HCT116 (cell line): ENCODE measurements around the gene ACBD6. TPM values are rescaled to one million over a fixed set of nuclear protein-coding genes. Genes with fewer than 3 reads are reported as not detected.

Experiments used
- ATAC-seq: fragments of 200-7000 bp; cut with Tn5 transposase; 2 replicates; pipeline ENCODE4 v1.9.1; 2020; ENCODE audit warnings: mild to moderate bottlenecking, moderate library complexity
- BruUV-seq: library from RNA; stranded (reverse); fragments of 400-500 nt; replicated peaks from 2 replicates; lab custom pipeline; 2021; lab: Mats Ljungman, UMichigan
- CTCF ChIA-PET: fragments of 300-600 bp; sonication (Branson Sonifier 250); formaldehyde crosslinking; loops from one replicate; lab custom pipeline; 2021; ENCODE audit warnings: antibody characterized with exemption; lab: Charles Lee
- POLR2A ChIA-PET: fragments of 300-600, 350-600 bp; sonication (Branson Sonifier 250); formaldehyde crosslinking; loops from one replicate; lab custom pipeline; 2021; ENCODE audit warnings: antibody characterized with exemption; lab: Charles Lee
- RAD21 ChIA-PET, 2 experiments: fragments of 300-600 bp; sonication (Branson Sonifier 250); formaldehyde crosslinking; loops; one replicate each; lab custom pipeline; 2023; ENCODE audit warnings: low total read pairs in 2 of 2; ENCODE audit not compliant: uncharacterized antibody in 2 of 2, unreplicated experiment in 2 of 2, low non-redundant PET in 1 of 2; lab: Charles Lee
- DNase-seq: peaks from one replicate; pipeline ENCODE4 v3.0.0-alpha.2; 2010; ENCODE audit warnings: low read depth, low spot score
- H2AFZ ChIP-seq: fragments of 200-600 bp; shearing (Covaris generic), sonication (generic); 2 replicates; pipeline ENCODE4 v1.6.1; 2017; ENCODE audit warnings: low read depth, mixed run types, mixed read lengths, antibody characterized with exemption, low read length; ENCODE audit not compliant: poor library complexity, severe bottlenecking
- H3K27ac ChIP-seq: 2 replicates; pipeline ENCODE4 v1.5.1; 2012; ENCODE audit warnings: low read depth, low read length
- H3K27me3 ChIP-seq: fragments of 200-600 bp; sonication (generic); 2 replicates; pipeline ENCODE4 v1.6.1; 2016; ENCODE audit warnings: mixed run types, low read length, mixed read lengths; ENCODE audit not compliant: insufficient read depth
- H3K36me3 ChIP-seq, 2 experiments: fragments of 200-500 bp in 1 of 2; fragments of 200-600 bp in 1 of 2; sonication (Bioruptor generic) in 1 of 2; sonication (generic) in 1 of 2; 2 replicates each; pipeline versions ENCODE4 v1.5.1 to v1.6.1; 2014 to 2016; ENCODE audit warnings: low read length in 2 of 2, inconsistent platforms in 1 of 2, mixed read lengths in 1 of 2, mixed run types in 1 of 2; ENCODE audit not compliant: insufficient read depth in 2 of 2, control insufficient read depth in 1 of 2
- H3K4me1 ChIP-seq, 2 experiments: fragments of 200-600 bp in 1 of 2; sonication (generic) in 1 of 2; 2 replicates each; pipeline versions ENCODE4 v1.5.1 to v1.6.1; 2012 to 2017; ENCODE audit warnings: low read length in 2 of 2, inconsistent platforms in 1 of 2, mild to moderate bottlenecking in 1 of 2, mixed read lengths in 1 of 2, mixed run types in 1 of 2, moderate library complexity in 1 of 2; ENCODE audit not compliant: insufficient read depth in 2 of 2, control insufficient read depth in 1 of 2
- H3K4me2 ChIP-seq: fragments of 200-600 bp; sonication (generic); 2 replicates; pipeline ENCODE4 v1.6.1; 2017; ENCODE audit warnings: mixed run types, low read length, mixed read lengths
- H3K4me3 ChIP-seq, 2 experiments: fragments of 200-600 bp in 1 of 2; sonication (generic) in 1 of 2; replicated peaks in 1 of 2; 2 replicates each; pipeline ENCODE4 v1.5.1; 2011 to 2016; ENCODE audit warnings: low read length in 2 of 2, control low read depth in 1 of 2, low read depth in 1 of 2, mild to moderate bottlenecking in 1 of 2, mixed read lengths in 1 of 2, mixed run types in 1 of 2
- H3K79me2 ChIP-seq: fragments of 200-600 bp; sonication (generic); 2 replicates; pipeline ENCODE4 v1.6.1; 2017; ENCODE audit warnings: mild to moderate bottlenecking, mixed run types, low read length, moderate library complexity, mixed read lengths; ENCODE audit not compliant: insufficient read depth
- H3K9ac ChIP-seq: fragments of 200-600 bp; sonication (generic); 2 replicates; pipeline ENCODE4 v1.6.1; 2016; ENCODE audit warnings: low read length, mixed read lengths
- H3K9me2 ChIP-seq: fragments of 200-600 bp; sonication (generic), shearing (Covaris generic); 2 replicates; pipeline ENCODE4 v1.6.1; 2017; ENCODE audit warnings: mixed run types, mild to moderate bottlenecking, moderate library complexity; ENCODE audit not compliant: insufficient read depth
- H3K9me3 ChIP-seq, 2 experiments: fragments of 200-500 bp in 1 of 2; fragments of 200-600 bp in 1 of 2; sonication (Bioruptor generic) in 1 of 2; sonication (generic) in 1 of 2; 2 replicates each; pipeline ENCODE4 v1.6.1; 2014 to 2017; ENCODE audit warnings: low read length in 2 of 2, mixed read lengths in 2 of 2, inconsistent platforms in 1 of 2, low read depth in 1 of 2, mild to moderate bottlenecking in 1 of 2, mixed run types in 1 of 2, moderate library complexity in 1 of 2; ENCODE audit not compliant: control insufficient read depth in 1 of 2, insufficient read depth in 1 of 2
- H4K20me1 ChIP-seq: fragments of 200-600 bp; sonication (generic), shearing (Covaris generic); 2 replicates; pipeline ENCODE4 v1.6.1; 2017; ENCODE audit warnings: mixed run types, mild to moderate bottlenecking, moderate library complexity; ENCODE audit not compliant: insufficient read depth
- ATF3 ChIP-seq: IDR thresholded peaks from 2 replicates; pipeline ENCODE4 v1.6.1; 2012
- CEBPB ChIP-seq: IDR thresholded peaks from 2 replicates; pipeline ENCODE4 v1.6.1; 2012; ENCODE audit warnings: low read depth
- EGR1 ChIP-seq: IDR thresholded peaks from 2 replicates; pipeline ENCODE4 v1.6.1; 2012; ENCODE audit warnings: low read depth
- ELF1 ChIP-seq: IDR thresholded peaks from 2 replicates; pipeline ENCODE4 v1.6.1; 2012; ENCODE audit warnings: low read depth, borderline replicate concordance
- EZH2phosphoT487 ChIP-seq: fragments of 200-600 bp; IDR thresholded peaks from 2 replicates; pipeline ENCODE4 v1.6.1; 2018; ENCODE audit warnings: antibody characterized with exemption, borderline replicate concordance
- FOSL1 ChIP-seq: IDR thresholded peaks from 2 replicates; pipeline ENCODE4 v1.6.1; 2012; ENCODE audit warnings: low read depth
- JUND ChIP-seq: IDR thresholded peaks from 2 replicates; pipeline ENCODE4 v1.6.1; 2012
- MAX ChIP-seq: IDR thresholded peaks from 2 replicates; pipeline ENCODE4 v1.6.1; 2012
- POLR2AphosphoS5 ChIP-seq: IDR thresholded peaks from 2 replicates; pipeline ENCODE4 v1.6.1; 2011; ENCODE audit warnings: mild to moderate bottlenecking, low read depth, low read length, moderate library complexity
- SIN3A ChIP-seq: IDR thresholded peaks from 2 replicates; pipeline ENCODE4 v1.6.1; 2012; ENCODE audit warnings: low read depth
- SP1 ChIP-seq: IDR thresholded peaks from 2 replicates; pipeline ENCODE4 v1.6.1; 2012; ENCODE audit warnings: low read depth
- SRF ChIP-seq: IDR thresholded peaks from 2 replicates; pipeline ENCODE4 v1.6.1; 2012; ENCODE audit warnings: low read depth
- TCF7L2 ChIP-seq: IDR thresholded peaks from 2 replicates; pipeline ENCODE4 v1.7.0; 2011; ENCODE audit warnings: borderline replicate concordance, inconsistent platforms; ENCODE audit not compliant: insufficient read depth, insufficient read length; ENCODE audit errors: extremely low read depth
- YY1 ChIP-seq: IDR thresholded peaks from 2 replicates; pipeline ENCODE4 v1.6.1; 2011; ENCODE audit warnings: low read length, low read depth, moderate library complexity, mild to moderate bottlenecking; ENCODE audit not compliant: insufficient replicate concordance; ENCODE audit errors: extremely low read depth
- ZNF274 ChIP-seq: fragments of 200-500 bp; sonication (Bioruptor generic); IDR thresholded peaks from 2 replicates; pipeline ENCODE4 v1.6.1; 2014; ENCODE audit warnings: mild to moderate bottlenecking, low read depth, low read length, inconsistent platforms
- intact Hi-C: fragments of 100-400 bp; cut with micrococcal nuclease; formaldehyde crosslinking; loops from 2 replicates; pipeline ENCODE4 v1.10.0; 2022
- total RNA-seq: library from RNA; stranded (reverse); gene quantifications from one replicate; pipeline ENCODE4 v1.2.1, GENCODE V29; 2021; ENCODE audit not compliant: unreplicated experiment
- TF ChIP-seq, protein P1 (sequence below): IDR thresholded peaks from 2 replicates; pipeline ENCODE4 v1.6.1; 2012; ENCODE audit warnings: low read depth
- TF ChIP-seq, protein P2 (sequence below), 3 experiments: fragments of 200-600 bp in 1 of 3; sonication (generic) in 1 of 3; IDR thresholded peaks in 2 of 3; conservative IDR thresholded peaks in 1 of 3; 2 replicates each; pipeline ENCODE4 v1.5.1; 2012 to 2017; ENCODE audit warnings: low read depth in 2 of 3, low read length in 2 of 3, antibody characterized with exemption in 1 of 3, borderline replicate concordance in 1 of 3, control low read depth in 1 of 3, mild to moderate bottlenecking in 1 of 3, mixed read lengths in 1 of 3, mixed run types in 1 of 3, moderate library complexity in 1 of 3; ENCODE audit not compliant: insufficient read depth in 1 of 3
- TF ChIP-seq, protein P3 (sequence below): IDR thresholded peaks from 2 replicates; pipeline ENCODE4 v1.6.1; 2011; ENCODE audit warnings: mild to moderate bottlenecking, low read length, moderate library complexity; ENCODE audit not compliant: insufficient replicate concordance; ENCODE audit errors: extremely low read depth

The ACBD6 gene
- total RNA-seq, 1 experiment from 2014 or later, result 43.2 TPM

DNA sequence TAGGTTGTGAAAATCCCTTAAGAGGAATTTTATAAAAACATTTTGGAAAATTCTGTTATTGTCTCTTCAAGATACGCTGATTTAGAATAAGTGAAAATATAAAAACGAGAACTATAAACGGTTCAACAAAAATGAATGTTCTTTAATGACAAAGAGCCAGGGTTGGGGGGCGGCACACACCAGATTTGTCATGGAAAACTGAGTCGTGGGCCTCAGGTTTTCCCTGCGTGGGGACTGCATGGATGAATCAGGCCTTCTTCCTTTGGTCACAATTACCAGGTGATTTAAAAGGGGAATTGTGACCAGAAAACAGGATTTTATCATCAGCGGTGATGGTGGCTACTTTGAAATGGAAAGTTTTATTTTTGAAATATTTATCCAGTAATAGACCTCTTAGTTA, 263.7 kb downstream of the ACBD6 start:
- intact Hi-C loops, result no loop called here
- Histone ChIP-seq H3K9ac (no peak overlapping the region), H3K36me3 (no peaks in the 10 kb centered on the region), H3K4me3 (no peak overlapping the region), H3K4me2 (no peak overlapping the region), H3K27me3 (peaks cover 15% of the 10 kb centered on the region; the same call in 1 of the 2 replicates), H3K79me2 (no peaks in the 10 kb centered on the region), H3K9me2 (no peaks in the 10 kb centered on the region), H2AFZ (no peak overlapping the region), H3K4me1 (peaks cover 0 to 3% of the 10 kb centered on the region in 2 experiments; a peak in 1 of 4 replicates), H3K9me3 (no peaks in the 10 kb centered on the region), H4K20me1 (no peaks in the 10 kb centered on the region), H3K27ac (no peak overlapping the region)
- ATAC-seq (no peak), DNase-seq (no peak)
- no peak for TF ChIP-seq FOSL1
- TF ChIP-seq, protein P1, sequence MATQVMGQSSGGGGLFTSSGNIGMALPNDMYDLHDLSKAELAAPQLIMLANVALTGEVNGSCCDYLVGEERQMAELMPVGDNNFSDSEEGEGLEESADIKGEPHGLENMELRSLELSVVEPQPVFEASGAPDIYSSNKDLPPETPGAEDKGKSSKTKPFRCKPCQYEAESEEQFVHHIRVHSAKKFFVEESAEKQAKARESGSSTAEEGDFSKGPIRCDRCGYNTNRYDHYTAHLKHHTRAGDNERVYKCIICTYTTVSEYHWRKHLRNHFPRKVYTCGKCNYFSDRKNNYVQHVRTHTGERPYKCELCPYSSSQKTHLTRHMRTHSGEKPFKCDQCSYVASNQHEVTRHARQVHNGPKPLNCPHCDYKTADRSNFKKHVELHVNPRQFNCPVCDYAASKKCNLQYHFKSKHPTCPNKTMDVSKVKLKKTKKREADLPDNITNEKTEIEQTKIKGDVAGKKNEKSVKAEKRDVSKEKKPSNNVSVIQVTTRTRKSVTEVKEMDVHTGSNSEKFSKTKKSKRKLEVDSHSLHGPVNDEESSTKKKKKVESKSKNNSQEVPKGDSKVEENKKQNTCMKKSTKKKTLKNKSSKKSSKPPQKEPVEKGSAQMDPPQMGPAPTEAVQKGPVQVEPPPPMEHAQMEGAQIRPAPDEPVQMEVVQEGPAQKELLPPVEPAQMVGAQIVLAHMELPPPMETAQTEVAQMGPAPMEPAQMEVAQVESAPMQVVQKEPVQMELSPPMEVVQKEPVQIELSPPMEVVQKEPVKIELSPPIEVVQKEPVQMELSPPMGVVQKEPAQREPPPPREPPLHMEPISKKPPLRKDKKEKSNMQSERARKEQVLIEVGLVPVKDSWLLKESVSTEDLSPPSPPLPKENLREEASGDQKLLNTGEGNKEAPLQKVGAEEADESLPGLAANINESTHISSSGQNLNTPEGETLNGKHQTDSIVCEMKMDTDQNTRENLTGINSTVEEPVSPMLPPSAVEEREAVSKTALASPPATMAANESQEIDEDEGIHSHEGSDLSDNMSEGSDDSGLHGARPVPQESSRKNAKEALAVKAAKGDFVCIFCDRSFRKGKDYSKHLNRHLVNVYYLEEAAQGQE, result no peak
- no peak for TF ChIP-seq EZH2phosphoT487
- TF ChIP-seq JUND, result no peak
- TF ChIP-seq, protein P2, sequence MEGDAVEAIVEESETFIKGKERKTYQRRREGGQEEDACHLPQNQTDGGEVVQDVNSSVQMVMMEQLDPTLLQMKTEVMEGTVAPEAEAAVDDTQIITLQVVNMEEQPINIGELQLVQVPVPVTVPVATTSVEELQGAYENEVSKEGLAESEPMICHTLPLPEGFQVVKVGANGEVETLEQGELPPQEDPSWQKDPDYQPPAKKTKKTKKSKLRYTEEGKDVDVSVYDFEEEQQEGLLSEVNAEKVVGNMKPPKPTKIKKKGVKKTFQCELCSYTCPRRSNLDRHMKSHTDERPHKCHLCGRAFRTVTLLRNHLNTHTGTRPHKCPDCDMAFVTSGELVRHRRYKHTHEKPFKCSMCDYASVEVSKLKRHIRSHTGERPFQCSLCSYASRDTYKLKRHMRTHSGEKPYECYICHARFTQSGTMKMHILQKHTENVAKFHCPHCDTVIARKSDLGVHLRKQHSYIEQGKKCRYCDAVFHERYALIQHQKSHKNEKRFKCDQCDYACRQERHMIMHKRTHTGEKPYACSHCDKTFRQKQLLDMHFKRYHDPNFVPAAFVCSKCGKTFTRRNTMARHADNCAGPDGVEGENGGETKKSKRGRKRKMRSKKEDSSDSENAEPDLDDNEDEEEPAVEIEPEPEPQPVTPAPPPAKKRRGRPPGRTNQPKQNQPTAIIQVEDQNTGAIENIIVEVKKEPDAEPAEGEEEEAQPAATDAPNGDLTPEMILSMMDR (IDR thresholded peaks at IDR 0.05 in 2 of 3, conservative IDR thresholded peaks at IDR 0.05 in 1 of 3; ENCODE audit: borderline replicate concordance in 1 of 3, insufficient read depth in 1 of 3, low read depth in 2 of 3, low read length in 2 of 3), result no peak
- no peak for TF ChIP-seq SRF
- TF ChIP-seq SIN3A, result no peak
- no peak for TF ChIP-seq YY1
- TF ChIP-seq TCF7L2, result no peak
- no peak for TF ChIP-seq ATF3
- TF ChIP-seq, protein P3, sequence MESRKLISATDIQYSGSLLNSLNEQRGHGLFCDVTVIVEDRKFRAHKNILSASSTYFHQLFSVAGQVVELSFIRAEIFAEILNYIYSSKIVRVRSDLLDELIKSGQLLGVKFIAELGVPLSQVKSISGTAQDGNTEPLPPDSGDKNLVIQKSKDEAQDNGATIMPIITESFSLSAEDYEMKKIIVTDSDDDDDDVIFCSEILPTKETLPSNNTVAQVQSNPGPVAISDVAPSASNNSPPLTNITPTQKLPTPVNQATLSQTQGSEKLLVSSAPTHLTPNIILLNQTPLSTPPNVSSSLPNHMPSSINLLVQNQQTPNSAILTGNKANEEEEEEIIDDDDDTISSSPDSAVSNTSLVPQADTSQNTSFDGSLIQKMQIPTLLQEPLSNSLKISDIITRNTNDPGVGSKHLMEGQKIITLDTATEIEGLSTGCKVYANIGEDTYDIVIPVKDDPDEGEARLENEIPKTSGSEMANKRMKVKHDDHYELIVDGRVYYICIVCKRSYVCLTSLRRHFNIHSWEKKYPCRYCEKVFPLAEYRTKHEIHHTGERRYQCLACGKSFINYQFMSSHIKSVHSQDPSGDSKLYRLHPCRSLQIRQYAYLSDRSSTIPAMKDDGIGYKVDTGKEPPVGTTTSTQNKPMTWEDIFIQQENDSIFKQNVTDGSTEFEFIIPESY, result no peak
- no peak for TF ChIP-seq SP1
- no peak for TF ChIP-seq POLR2AphosphoS5
- no peak for TF ChIP-seq ZNF274
- no peak for TF ChIP-seq ELF1
- TF ChIP-seq EGR1, result no peak
- TF ChIP-seq CEBPB, result no peak
- no peak for TF ChIP-seq MAX
- RAD21 ChIA-PET, result no interaction called here
- POLR2A ChIA-PET, result no interaction called here
- CTCF ChIA-PET, result no interaction called here
- BruUV-seq, result no TSS peak
